ENCODE measurements around the gene HOXC10.

Gene HOXC10

DNA sequence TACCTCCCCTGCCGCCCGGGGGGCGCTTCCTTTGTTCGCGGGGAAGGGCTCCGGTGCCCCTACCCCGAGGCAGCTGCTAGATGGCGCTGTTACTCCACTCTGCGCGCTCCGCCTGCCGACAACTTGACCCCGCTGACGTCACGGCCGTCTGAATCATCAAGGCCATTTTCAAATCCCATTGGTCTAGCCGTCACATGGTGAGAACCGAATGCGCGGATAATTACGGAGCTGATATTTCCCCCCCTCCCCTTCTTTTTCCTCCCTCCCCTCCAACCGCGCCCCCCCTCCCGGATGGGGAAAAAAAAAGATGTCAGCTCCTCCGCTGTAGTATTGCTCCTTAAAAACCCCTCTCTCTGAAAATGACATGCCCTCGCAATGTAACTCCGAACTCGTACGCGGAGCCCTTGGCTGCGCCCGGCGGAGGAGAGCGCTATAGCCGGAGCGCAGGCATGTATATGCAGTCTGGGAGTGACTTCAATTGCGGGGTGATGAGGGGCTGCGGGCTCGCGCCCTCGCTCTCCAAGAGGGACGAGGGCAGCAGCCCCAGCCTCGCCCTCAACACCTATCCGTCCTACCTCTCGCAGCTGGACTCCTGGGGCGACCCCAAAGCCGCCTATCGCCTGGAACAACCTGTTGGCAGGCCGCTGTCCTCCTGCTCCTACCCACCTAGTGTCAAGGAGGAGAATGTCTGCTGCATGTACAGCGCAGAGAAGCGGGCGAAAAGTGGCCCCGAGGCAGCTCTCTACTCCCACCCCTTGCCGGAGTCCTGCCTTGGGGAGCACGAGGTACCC, at the start of gene HOXC10:
TSS of gene HOXC10 (plus strand) at position 246 of the 791 bp plus-strand sequence. CDS start at position 360, 114 bp downstream.
- H4K20me1 ChIP-seq (ENCODE audit: control insufficient read depth, insufficient read depth, low read depth, low read length): peaks cover 6% of the 10 kb centered on the region; the same call in 1 of the 2 replicates
- no peak for TF ChIP-seq EZH2phosphoT487 (IDR thresholded peaks at IDR 0.05; ENCODE audit: borderline replicate concordance, low read length)
- TF ChIP-seq, protein P1, sequence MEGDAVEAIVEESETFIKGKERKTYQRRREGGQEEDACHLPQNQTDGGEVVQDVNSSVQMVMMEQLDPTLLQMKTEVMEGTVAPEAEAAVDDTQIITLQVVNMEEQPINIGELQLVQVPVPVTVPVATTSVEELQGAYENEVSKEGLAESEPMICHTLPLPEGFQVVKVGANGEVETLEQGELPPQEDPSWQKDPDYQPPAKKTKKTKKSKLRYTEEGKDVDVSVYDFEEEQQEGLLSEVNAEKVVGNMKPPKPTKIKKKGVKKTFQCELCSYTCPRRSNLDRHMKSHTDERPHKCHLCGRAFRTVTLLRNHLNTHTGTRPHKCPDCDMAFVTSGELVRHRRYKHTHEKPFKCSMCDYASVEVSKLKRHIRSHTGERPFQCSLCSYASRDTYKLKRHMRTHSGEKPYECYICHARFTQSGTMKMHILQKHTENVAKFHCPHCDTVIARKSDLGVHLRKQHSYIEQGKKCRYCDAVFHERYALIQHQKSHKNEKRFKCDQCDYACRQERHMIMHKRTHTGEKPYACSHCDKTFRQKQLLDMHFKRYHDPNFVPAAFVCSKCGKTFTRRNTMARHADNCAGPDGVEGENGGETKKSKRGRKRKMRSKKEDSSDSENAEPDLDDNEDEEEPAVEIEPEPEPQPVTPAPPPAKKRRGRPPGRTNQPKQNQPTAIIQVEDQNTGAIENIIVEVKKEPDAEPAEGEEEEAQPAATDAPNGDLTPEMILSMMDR (IDR thresholded peaks at IDR 0.05; ENCODE audit: low read depth, low read length, poor library complexity, severe bottlenecking): peak; percentile 73
- H3F3A ChIP-seq (ENCODE audit: control insufficient read depth, insufficient read depth): peaks cover 8% of the 10 kb centered on the region; the same call in 1 of the 2 replicates
- peaks cover 53% of the 10 kb centered on the region for H3K4me1 ChIP-seq (ENCODE audit: control insufficient read depth, low read length)
- H3K27me3 ChIP-seq (ENCODE audit: control insufficient read depth, low read length): peaks cover 74% of the 10 kb centered on the region
- H3K27ac ChIP-seq (ENCODE audit: low read depth, low read length): peak within 1 kb of the TSS; percentile 28
- peak within 1 kb of the TSS; percentile 67 for H3K4me3 ChIP-seq (ENCODE audit: low read length)
- no peaks in the 10 kb centered on the region for H3K79me2 ChIP-seq (ENCODE audit: control insufficient read depth, low read length)
- H3K9me2 ChIP-seq (replicated peaks; ENCODE audit: control insufficient read depth, low read length): no peaks in the 10 kb centered on the region
- H3K36me3 ChIP-seq (ENCODE audit: control insufficient read depth, low read length): no peaks in the 10 kb centered on the region
- no peaks in the 10 kb centered on the region for H3K9me3 ChIP-seq (ENCODE audit: control insufficient read depth, insufficient read depth, low read length)
- H3K4me2 ChIP-seq (ENCODE audit: low read length): peak within 1 kb of the TSS; percentile 82

DNA sequence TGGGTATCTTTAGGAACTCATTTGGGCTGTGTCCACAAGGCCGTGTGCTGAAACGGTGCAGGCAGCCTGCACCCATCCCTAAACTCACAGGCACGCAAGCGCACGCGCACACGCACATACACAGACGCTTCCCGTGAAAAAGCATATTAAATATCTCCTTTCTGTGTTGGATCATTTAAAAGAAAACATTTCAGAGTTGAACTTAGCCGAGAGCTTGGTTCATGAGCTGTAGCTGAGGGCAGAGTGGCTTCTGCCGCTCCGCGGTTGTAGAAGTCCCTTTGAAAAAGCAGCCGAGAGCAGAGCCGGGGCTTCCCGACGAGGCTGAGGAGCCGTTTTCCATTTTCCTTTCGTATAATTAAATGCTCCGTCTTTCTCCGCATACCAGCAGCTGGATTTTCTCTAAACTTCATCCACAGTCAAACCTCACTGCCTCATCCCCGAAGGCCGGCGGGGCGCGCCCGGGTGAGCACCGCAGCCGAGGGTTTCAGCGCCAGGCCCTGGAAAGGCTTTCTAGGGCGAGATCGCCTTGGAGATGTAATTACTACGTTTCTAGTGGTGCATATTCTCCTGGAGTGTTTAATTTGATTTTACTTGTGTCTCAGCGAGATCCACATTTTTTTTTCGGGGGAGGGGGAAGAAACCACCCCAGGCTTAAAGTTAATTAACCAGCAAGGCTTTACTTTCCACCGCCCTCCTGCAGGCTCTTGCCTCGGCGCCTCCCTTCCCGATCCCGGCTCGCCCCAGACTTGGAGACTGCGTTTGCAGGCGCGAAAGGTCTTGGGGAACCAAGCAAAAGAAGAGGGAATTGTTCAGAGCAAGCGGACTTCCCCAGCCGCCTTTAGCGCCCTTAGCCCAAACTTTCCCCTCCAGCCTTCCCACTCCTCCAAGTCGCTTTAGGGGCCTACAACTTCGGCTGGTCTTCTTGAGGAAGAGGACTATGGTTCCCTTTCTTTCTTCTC, 49.3 kb upstream of the HOXC10 start:
- Histone ChIP-seq H3K4me1 (ENCODE audit: control insufficient read depth, low read length) (peaks cover 6% of the 10 kb centered on the region), H3K27me3 (ENCODE audit: control insufficient read depth, low read length) (peaks cover 72% of the 10 kb centered on the region), H3K27ac (ENCODE audit: low read depth, low read length) (no peak overlapping the region), H3K36me3 (ENCODE audit: control insufficient read depth, low read length) (no peaks in the 10 kb centered on the region), H3K79me2 (ENCODE audit: control insufficient read depth, low read length) (no peaks in the 10 kb centered on the region), H3K9me2 (replicated peaks; ENCODE audit: control insufficient read depth, low read length) (no peaks in the 10 kb centered on the region), H3K9me3 (ENCODE audit: control insufficient read depth, insufficient read depth, low read length) (no peaks in the 10 kb centered on the region), H3F3A (ENCODE audit: control insufficient read depth, insufficient read depth) (no peaks in the 10 kb centered on the region), H3K4me2 (ENCODE audit: low read length) (peak overlapping the region; percentile 35; the same call in 1 of the 2 replicates), H3K4me3 (ENCODE audit: low read length) (no peak overlapping the region), H4K20me1 (ENCODE audit: control insufficient read depth, insufficient read depth, low read depth, low read length) (no peaks in the 10 kb centered on the region)
- TF ChIP-seq EZH2phosphoT487 (IDR thresholded peaks at IDR 0.05; ENCODE audit: borderline replicate concordance, low read length): peak; percentile 77; the same call in 1 of the 2 replicates
- TF ChIP-seq, protein P1 (IDR thresholded peaks at IDR 0.05; ENCODE audit: low read depth, low read length, poor library complexity, severe bottlenecking): no peak

DNA sequence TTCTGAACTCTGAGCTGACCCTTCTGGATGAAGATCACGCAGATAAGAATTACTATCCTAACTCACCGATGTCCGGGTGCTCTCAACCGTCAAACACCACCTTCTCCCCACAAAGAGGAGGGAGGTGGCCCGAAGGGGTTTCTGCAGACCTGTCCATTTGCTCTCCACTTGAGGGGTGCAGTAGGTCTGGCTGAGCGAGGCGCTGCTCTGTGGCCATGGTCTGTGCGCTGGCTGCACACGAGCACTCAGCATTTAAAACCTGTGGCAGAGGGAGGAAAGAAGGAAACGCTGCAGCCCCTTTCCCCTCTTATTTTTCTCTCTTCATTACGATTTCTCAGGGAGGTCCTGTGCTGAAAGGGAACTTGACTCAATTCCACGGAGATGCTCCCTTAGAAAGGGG, 47.8 kb upstream of the HOXC10 start:
- H3K27me3 ChIP-seq (ENCODE audit: control insufficient read depth, low read length): peaks cover 76% of the 10 kb centered on the region
- no peak overlapping the region for H3K4me3 ChIP-seq (ENCODE audit: low read length)
- H3F3A ChIP-seq (ENCODE audit: control insufficient read depth, insufficient read depth): no peaks in the 10 kb centered on the region
- no peaks in the 10 kb centered on the region for H3K79me2 ChIP-seq (ENCODE audit: control insufficient read depth, low read length)
- no peaks in the 10 kb centered on the region for H3K9me3 ChIP-seq (ENCODE audit: control insufficient read depth, insufficient read depth, low read length)
- H3K4me2 ChIP-seq (ENCODE audit: low read length): no peak overlapping the region
- no peaks in the 10 kb centered on the region for H3K36me3 ChIP-seq (ENCODE audit: control insufficient read depth, low read length)
- peaks cover 6% of the 10 kb centered on the region for H3K4me1 ChIP-seq (ENCODE audit: control insufficient read depth, low read length)
- no peaks in the 10 kb centered on the region for H3K9me2 ChIP-seq (replicated peaks; ENCODE audit: control insufficient read depth, low read length)
- no peak for TF ChIP-seq EZH2phosphoT487 (IDR thresholded peaks at IDR 0.05; ENCODE audit: borderline replicate concordance, low read length)
- TF ChIP-seq, protein P1 (IDR thresholded peaks at IDR 0.05; ENCODE audit: low read depth, low read length, poor library complexity, severe bottlenecking): no peak
- H3K27ac ChIP-seq (ENCODE audit: low read depth, low read length): no peak overlapping the region
- no peaks in the 10 kb centered on the region for H4K20me1 ChIP-seq (ENCODE audit: control insufficient read depth, insufficient read depth, low read depth, low read length)

All from DOHH2 (cell line).